NCI-H1436 (cell line): ENCODE data around the gene IYD.

Experiments
- DNase-seq: peaks from one replicate; lab custom pipeline; 2025; lab: John Stamatoyannopoulos, UW

IYD gene

GRCh38 chr6:150394899-150395295 lies 26.1 kb downstream of the IYD start:
- no peak for DNase-seq

DNA sequence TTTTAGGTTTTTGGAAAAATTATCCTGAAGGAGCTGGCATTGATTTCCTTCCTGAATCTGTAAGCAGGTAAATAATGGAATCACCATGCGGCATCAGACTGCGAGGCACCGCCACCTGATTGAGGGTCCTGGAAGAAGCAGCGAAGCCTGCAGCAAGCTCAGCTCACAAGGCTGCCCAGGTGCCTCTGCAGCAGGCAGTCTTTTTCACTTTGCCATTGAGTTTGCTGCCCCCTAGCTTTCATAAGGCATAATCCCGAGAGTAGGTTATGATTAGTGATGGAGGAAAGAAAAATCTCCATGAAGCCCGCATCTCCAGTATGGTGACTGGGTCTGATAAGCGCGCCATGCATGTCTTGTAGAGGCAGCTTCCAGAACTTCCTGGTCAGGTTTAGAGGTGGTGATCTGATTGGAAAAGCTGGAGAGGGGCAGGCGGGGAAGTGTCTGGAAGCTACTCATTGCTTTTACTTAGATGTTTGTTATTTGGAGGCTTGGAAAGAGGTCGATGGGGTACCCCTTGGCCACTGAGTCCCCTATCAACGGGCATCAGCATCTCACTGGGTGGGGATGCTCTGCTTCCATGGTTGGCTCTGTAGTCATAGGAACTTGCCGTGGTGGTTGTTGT lies 26.7 kb downstream of the IYD start:
- peak; percentile 31 for DNase-seq

- no peak for DNase-seq
Measured at GRCh38 chr6:150403458-150404246, 34.8 kb downstream of the IYD start.

DNA sequence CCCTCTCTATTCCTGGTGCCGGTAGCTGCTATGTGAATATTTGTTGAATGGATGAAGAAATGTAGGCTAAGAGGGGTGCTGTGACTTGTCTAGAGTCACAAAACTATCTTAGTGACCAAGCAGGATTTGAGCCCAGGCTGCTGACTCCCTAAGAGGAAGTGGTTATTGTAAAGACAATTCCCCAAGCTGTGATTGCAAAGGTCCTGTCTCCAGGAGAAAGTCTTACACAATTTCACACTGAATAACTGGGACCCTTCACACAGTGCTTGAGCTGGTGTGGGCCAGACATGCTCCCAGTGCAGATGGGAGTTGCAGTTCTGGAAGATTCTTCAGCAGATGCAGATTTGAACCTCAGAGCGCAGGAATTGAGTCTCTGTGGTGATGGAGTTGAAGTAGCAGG lies 38.1 kb downstream of the IYD start:
- DNase-seq, result no peak

DNA sequence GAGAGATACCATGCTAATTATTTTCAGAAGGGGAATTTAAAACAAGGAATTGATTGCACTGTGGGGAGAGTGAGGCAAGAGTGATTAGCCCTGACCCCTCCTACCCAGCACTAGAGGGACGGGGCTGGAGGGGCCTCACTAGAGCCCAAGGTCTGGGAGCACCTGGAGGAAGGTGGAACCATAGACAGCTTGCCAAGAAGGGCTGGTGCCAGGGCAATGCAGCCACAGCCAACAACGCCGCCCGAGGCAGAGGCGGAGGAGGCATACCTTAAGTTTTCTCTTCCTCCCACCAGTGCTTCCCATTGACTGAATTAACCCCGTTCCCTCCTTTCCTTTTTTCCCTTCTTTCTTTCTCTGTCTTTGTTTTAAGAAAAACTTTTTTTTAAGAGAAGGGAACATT lies 40.0 kb downstream of the IYD start:
- no peak for DNase-seq

DNA sequence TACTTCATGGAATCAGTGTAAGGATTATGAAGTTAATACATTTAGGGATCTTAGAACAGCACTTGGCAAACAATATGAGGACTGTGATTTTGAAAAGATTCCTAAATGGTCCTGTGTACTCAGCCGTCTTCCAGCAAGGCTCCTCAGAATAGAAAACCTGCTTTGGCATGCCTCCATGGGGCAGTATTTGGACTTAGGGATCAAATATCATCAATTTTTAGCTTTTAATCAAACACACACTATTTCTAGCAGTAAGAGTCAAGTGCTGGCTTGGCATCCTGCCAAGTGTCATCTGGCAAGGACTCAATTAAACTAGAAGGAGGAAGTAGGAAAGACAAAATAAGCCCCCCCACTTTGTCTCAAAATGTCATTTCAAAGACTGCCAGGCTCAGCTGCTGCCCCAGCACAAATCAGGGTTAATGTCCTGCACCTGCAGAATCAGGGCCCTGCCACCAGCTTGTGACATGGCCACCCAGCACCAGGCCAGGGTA lies 40.8 kb downstream of the IYD start:
- no peak for DNase-seq

GRCh38 chr6:150410399-150410798 lies 41.6 kb downstream of the IYD start:
- no peak for DNase-seq

- no peak for DNase-seq
Measured at GRCh38 chr6:150410906-150411305, 42.1 kb downstream of the IYD start.

- no peak for DNase-seq
Measured at GRCh38 chr6:150412221-150412620, 43.4 kb downstream of the IYD start.

DNA sequence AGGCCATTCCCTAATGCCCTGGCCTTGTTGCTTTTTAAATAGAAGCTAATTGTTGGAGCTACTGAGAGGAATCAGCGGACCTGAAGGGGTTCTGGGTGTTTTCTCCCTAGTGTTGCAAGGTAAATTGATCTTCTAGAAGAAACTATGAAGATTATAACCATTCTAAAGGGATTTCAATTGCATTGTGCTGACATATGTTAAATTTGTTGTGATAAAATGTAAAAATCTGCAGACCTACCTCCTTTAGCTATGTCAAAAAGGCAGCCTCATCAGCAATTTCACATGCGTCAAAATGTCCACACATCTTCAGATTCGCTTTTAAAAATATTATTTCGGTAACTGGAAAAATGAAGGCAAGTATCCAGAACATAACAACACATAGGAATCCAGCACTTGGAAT lies 44.4 kb downstream of the IYD start:
- no peak for DNase-seq

DNA sequence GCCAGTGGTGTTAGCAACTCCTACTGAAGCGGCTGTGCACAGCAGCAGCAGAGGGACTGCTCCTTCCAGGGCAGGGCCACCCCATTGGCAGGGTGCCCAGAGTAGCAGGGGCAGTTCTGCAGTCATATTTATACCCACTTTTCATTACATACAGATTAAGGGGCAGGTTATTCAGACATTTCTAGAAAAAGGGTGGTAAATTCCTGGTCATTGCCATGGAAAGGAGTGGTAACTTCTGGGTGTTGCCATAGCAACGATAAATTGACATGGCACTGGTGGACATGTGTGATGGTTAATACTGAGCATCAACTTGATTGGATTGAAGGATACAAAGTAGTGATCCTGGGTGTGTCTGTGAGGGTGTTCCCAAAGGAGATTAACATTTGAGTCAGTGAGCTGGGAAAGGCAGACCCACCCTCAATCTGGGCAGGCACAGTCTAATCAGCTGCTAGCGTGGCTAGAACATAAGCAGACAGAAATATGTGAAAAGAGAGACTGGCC lies 45.0 kb downstream of the IYD start:
- no peak for DNase-seq

- DNase-seq, result no peak
Measured at GRCh38 chr6:150416128-150416527, 47.3 kb downstream of the IYD start.

DNA sequence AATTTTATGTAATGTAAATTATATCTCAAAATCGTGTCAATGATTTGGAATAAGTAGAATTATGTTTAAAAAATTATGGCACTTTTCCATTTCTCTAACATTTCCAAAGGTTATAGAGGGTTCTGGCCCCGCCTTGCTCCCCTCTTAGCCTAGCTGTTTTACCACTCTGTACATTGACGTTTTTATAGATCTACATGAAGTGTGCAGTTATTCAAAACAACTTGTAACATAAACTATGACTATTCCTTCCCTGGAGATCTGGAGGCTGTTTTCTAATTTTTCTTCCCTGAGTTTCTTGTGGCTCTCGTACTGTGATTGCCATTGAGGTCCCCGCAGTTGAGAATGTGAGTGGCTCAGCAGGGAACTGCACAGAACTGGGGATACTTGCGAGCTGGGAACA lies 48.4 kb downstream of the IYD start:
- DNase-seq, result no peak

DNA sequence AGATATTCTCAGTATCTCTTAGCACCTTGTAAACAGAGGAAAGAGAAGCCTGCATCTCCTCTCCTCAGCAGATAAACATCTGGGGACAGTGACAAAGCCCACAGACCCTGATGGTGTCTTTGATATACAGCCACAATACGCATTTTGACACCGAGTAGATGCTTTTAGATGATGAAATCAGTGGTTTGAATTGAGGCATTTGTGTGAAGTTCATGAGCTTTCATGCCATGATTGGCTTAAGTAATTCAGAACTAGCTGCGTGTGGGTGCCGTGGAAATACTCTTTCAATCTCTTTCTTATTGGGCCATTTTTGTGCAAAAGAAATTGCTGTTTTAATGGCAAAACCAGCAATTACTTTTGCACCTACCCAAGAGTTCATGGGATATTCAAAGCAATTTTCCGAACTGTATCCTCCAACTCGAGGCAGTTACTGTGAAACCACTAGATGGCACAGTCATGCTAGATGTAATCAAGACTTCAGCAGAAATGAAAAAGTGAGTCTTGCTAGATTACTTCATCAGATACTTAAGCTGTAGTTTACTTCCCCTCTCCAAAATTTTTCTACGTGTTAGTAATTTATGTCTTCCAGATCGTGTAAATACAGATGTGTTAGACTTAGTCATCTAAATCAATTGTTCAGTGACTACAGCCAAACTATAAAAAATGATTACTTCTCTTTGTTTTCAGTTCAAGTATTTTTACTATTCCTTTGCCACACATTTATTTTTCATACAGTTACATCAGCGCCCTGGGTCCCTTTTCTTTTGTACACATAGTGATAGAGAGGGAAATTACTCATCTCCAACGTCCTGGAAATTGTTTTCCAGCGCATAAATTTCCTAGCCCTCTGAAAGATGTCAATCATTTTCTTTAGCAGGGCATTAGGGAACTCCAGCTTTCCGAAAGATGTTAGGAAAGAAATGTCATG lies 49.4 kb downstream of the IYD start:
- DNase-seq, result peak; percentile 8

DNA sequence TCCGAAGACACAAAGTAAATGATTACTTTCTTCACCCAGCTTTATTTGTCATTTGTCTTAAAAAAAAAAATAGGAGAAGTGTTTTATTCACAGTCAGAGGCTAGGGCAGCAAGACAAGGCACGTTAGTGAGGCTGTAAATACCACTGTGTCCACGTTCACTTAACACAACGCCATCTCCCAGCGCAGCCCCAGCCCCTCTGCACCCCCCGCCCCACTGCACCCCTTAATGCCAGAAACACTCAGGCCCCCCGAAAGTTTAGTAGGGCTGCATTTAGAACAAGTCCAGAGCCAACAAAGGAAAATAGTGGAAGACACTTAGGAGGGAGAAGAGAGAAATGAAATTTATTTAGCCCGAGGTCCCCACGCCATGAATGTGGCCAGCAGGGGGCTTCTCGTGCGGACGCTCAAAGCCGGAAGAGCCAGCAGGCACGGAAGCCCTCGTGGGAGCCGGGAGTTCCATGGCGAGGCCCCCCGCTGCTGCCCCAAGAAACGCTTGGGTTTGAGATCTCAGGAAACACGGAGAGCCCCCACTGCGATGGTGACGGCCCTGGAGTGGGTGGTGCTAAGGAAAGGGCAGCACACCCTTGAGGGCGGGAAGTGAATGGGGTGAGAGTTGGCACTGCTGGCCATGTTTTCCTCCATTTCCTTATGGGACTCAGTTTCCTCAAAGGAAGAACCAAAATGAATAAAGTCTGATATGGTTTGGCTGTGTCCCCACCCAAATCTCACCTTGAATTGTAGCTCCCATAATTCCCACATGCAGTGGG lies 50.2 kb downstream of the IYD start:
- DNase-seq, result peak; percentile 9

- no peak for DNase-seq
Measured at GRCh38 chr6:150420428-150420827, 51.6 kb downstream of the IYD start.

DNA sequence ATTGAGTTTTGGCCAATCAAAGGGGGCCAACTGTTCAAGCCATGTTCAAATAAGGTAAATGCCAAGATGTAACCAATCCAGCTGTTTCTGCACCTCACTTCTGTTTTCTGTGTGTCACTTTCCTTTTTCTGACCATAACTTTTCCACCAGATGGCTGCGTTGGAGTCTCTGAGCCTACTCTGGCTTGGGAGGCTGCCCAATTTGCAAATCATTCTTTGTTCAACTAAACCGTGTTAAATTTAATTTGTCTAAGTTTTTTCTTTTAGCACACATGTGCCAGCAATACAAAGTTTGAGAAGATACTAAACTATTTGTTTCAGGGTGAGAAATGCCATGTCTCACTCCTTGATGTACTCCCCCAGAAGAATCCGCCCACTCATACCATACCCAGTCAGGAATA lies 52.1 kb downstream of the IYD start:
- DNase-seq, result no peak

DNA sequence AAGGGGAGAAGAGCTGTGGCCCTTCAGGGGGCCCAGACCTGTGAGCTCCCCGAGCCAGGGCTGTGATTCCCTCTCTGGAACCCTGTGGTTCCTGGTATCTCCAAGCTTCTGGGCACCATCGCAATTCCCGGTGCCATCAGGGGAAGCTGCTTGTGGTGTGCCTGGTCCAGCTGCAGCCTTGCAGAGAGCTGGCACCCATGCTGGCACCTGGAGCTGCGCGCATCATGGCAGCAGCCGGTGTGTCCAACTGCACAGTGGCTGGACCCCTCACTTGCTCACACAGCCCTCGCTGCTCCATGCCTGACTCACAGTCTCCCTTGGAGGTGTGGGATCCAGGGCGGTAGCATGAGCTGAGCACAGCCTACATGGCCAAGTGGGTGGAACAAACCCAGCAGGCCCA lies 56.7 kb downstream of the IYD start:
- no peak for DNase-seq

DNA sequence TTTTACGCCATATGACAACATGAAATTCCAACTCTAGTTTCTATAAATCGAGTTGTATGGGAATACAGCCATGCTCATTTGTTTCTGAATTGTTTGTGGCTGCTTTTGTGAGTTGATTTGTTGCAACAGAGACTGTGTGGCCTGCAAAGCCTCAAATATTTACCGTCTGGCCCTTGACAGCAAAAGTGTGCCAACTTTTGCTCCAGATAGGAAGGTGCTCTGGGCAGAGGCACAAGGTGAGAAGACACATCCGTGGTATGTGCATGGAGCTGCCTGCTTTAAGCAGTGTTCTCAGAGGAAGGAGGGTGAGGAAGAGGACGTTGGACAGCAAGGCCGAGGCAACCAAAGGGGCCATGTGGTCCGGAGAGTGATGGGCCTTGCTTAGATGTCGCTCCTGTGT lies 57.4 kb downstream of the IYD start:
- DNase-seq, result no peak

DNA sequence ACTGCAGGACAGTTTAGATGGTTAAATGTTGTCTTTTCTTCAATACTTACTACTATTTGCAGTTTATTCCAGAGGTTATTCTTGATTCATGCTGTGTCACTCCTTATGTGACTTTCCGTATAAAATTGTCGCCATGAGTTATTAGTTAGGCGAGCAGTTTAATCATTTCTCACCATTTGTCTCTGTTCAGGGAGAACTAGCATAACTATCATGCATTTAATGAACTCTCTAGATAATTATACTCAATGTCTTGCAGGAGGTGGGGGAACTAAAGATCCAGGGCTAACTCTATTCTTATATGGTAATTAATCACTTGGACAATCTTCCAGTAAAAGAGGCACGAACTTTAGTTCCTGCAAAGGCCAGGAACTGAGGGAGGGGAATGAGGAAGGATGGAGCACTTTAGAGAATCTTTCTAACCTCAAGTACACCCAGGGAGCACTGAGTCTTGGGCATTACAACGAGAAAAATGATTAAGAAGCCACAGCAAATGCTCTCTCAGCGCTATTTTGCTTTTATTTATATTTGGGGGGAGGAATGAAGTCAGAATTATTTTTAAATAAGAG lies 58.3 kb downstream of the IYD start:
- DNase-seq, result no peak

DNA sequence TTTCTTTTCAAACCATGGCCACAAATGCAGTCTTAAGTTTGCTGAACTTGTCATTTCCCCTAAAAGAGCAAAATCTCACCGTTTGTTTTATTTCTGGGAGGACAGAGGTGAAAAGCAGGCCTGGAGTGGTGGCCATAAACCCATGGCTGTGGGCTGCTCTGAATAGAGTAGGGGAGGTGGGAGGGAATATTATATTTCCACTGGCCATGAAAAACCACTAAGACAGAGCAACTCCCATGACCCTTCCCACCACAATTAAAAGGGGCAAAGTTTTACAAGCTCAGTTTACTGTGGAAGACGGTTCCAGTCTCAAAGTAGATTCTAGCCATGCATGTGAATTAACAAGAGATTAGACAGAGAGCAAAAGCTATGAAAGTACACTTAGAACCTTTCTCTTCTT lies 59.0 kb downstream of the IYD start:
- no peak for DNase-seq
